Astrocyte (in vitro differentiated cells and primary cell): Measurements from ENCODE around the gene ORM1. TPM values are rescaled to one million over a fixed set of nuclear protein-coding genes. Genes with fewer than 3 reads are reported as not detected.

Experiments used
- DNase-seq: peaks from one replicate; pipeline ENCODE4 v3.0.0-alpha.2; 2010; ENCODE audit warnings: low read depth
- FAIRE-seq: peaks from 2 replicates; lab custom pipeline; 2011; peaks lifted over from hg19 to GRCh38; lab: Jason Lieb, UNC
- H2AFZ ChIP-seq: 2 replicates; pipeline ENCODE4 v1.6.0; 2012; ENCODE audit warnings: low read depth, low read length, inconsistent platforms
- H3K27ac ChIP-seq: 2 replicates; pipeline ENCODE4 v1.5.1; 2011; ENCODE audit warnings: low read depth, low read length, inconsistent platforms
- H3K27me3 ChIP-seq: 2 replicates; pipeline ENCODE4 v1.6.0; 2011; ENCODE audit warnings: low read length, inconsistent platforms; ENCODE audit not compliant: insufficient read depth
- H3K36me3 ChIP-seq: 2 replicates; pipeline ENCODE4 v1.5.1; 2011; ENCODE audit warnings: low read length, inconsistent platforms; ENCODE audit not compliant: insufficient read depth
- H3K4me1 ChIP-seq: 2 replicates; pipeline ENCODE4 v1.5.1; 2011; ENCODE audit warnings: low read length, inconsistent platforms; ENCODE audit not compliant: insufficient read depth
- H3K4me2 ChIP-seq: 2 replicates; pipeline ENCODE4 v1.6.0; 2012; ENCODE audit warnings: low read length, inconsistent platforms
- H3K4me3 ChIP-seq: 2 replicates; pipeline ENCODE4 v1.5.1; 2011; ENCODE audit warnings: low read depth, mild to moderate bottlenecking, low read length, inconsistent platforms; ENCODE audit not compliant: insufficient read depth
- H3K79me2 ChIP-seq: 2 replicates; pipeline ENCODE4 v1.6.0; 2012; ENCODE audit warnings: mild to moderate bottlenecking, low read length, inconsistent platforms; ENCODE audit not compliant: insufficient read depth
- H3K9ac ChIP-seq: 2 replicates; pipeline ENCODE4 v1.6.0; 2012; ENCODE audit warnings: mild to moderate bottlenecking, low read length, inconsistent platforms
- H3K9me3 ChIP-seq: 2 replicates; pipeline ENCODE4 v1.5.1; 2012; ENCODE audit warnings: low read depth, mild to moderate bottlenecking, low read length, inconsistent platforms; ENCODE audit not compliant: insufficient read depth
- H4K20me1 ChIP-seq: 2 replicates; pipeline ENCODE4 v1.6.0; 2012; ENCODE audit warnings: low read length, inconsistent platforms; ENCODE audit not compliant: insufficient read depth
- H3K27ac Mint-ChIP-seq: one replicate; pipeline ENCODE4 v1.8.0; 2021; ENCODE audit warnings: mild to moderate bottlenecking, mixed read lengths; ENCODE audit not compliant: unreplicated experiment
- H3K27me3 Mint-ChIP-seq: one replicate; pipeline ENCODE4 v1.8.0; 2021; ENCODE audit warnings: low read depth, mixed read lengths; ENCODE audit not compliant: unreplicated experiment
- H3K36me3 Mint-ChIP-seq: one replicate; pipeline ENCODE4 v1.8.0; 2021; ENCODE audit warnings: low read depth, mixed read lengths; ENCODE audit not compliant: unreplicated experiment
- H3K4me1 Mint-ChIP-seq: one replicate; pipeline ENCODE4 v1.8.0; 2021; ENCODE audit warnings: low read depth, mixed read lengths; ENCODE audit not compliant: unreplicated experiment
- H3K4me3 Mint-ChIP-seq: one replicate; pipeline ENCODE4 v1.8.0; 2021; ENCODE audit warnings: mild to moderate bottlenecking, moderate library complexity, mixed read lengths; ENCODE audit not compliant: unreplicated experiment
- H3K9me3 Mint-ChIP-seq: one replicate; pipeline ENCODE4 v1.8.0; 2021; ENCODE audit warnings: mild to moderate bottlenecking, mixed read lengths; ENCODE audit not compliant: unreplicated experiment
- CTCF ChIP-seq: IDR thresholded peaks from 2 replicates; pipeline ENCODE4 v1.5.1; 2011; ENCODE audit warnings: low read depth, mild to moderate bottlenecking, inconsistent platforms, low read length, moderate library complexity; ENCODE audit not compliant: insufficient read depth
- EZH2 ChIP-seq: IDR thresholded peaks from 2 replicates; pipeline ENCODE4 v1.6.1; 2012; ENCODE audit warnings: mild to moderate bottlenecking, low read length, inconsistent platforms; ENCODE audit not compliant: insufficient read depth
- total RNA-seq: library from RNA; stranded (reverse); gene quantifications from 2 replicates; pipeline ENCODE4 v1.2.1, GENCODE V29; 2021

The ORM1 gene
- total RNA-seq, 1 donor from 2014 or later: not detected

- H3K4me2 ChIP-seq: peak overlapping the region; percentile 70
- peak; percentile 99 for DNase-seq
- Mint-ChIP-seq H3K4me3 (peak overlapping the region; percentile 42), H3K4me1 (peaks cover 22% of the 10 kb centered on the region), H3K36me3 (peaks cover 36% of the 10 kb centered on the region), H3K27me3 (no peaks in the 10 kb centered on the region), H3K9me3 (no peaks in the 10 kb centered on the region), H3K27ac (peak overlapping the region; percentile 93)
- no peaks in the 10 kb centered on the region for H3K79me2 ChIP-seq
- no peaks in the 10 kb centered on the region for H3K9me3 ChIP-seq
- FAIRE-seq: peak; percentile 80
- H3K27me3 ChIP-seq: no peaks in the 10 kb centered on the region
- TF ChIP-seq EZH2 (no peak), CTCF (no peak)
- no peak overlapping the region for H3K4me3 ChIP-seq
- H3K4me1 ChIP-seq: peaks cover 15% of the 10 kb centered on the region
- peak overlapping the region; percentile 74 for H3K27ac ChIP-seq
- H3K36me3 ChIP-seq: peaks cover 16% of the 10 kb centered on the region
- peak overlapping the region; percentile 60 for H3K9ac ChIP-seq
- no peaks in the 10 kb centered on the region for H4K20me1 ChIP-seq
- H2AFZ ChIP-seq: peak overlapping the region; percentile 32
Measured at GRCh38 chr9:114348906-114349482, 26.1 kb downstream of the ORM1 start.

DNA sequence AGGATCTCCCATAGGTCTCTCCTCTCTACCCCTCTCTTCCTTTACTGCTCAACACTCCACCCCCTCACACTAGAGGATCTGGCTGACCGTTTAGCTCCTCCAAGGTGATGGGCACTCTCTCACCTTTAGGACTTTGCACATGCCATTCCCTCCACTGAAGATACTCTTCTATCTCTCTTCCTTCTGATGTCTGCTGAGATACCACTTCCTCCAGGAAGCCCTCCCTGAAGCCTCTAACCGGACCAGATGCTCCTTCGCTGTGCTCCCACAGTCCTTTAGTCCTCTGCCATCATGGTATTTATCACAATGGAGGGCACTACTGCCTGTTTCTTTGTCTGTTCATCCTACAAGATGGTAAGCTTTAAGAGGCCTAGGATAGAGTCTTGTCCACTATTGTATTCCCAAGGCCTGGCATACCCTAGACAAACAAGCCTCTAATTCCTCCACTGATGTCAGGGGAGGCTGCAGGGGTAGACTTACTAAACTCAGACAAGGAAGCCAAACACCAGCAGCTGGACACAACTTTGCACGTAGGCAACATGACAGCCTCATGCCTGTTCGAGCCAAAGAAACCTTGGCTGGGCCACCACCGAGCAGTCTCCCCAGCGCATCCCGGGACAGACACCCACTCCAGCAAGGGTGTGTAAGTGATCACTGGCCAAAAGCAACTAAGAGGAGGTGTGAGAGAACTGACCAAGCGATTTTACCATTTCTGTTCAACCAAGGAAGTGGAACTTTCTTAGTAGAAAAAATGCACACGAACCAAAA, 27.0 kb downstream of the ORM1 start:
- no peak overlapping the region for H3K4me2 ChIP-seq
- Mint-ChIP-seq H3K4me3 (no peak overlapping the region), H3K27ac (peak overlapping the region; percentile 93), H3K27me3 (no peaks in the 10 kb centered on the region), H3K36me3 (peaks cover 30% of the 10 kb centered on the region), H3K9me3 (no peaks in the 10 kb centered on the region), H3K4me1 (peaks cover 22% of the 10 kb centered on the region)
- peaks cover 15% of the 10 kb centered on the region for H3K4me1 ChIP-seq
- peaks cover 12% of the 10 kb centered on the region for H3K36me3 ChIP-seq
- H3K27me3 ChIP-seq: no peaks in the 10 kb centered on the region
- DNase-seq: no peak
- FAIRE-seq: no peak
- peak overlapping the region; percentile 32 for H3K27ac ChIP-seq
- no peaks in the 10 kb centered on the region for H3K79me2 ChIP-seq
- H3K9me3 ChIP-seq: no peaks in the 10 kb centered on the region
- H3K4me3 ChIP-seq: no peak overlapping the region
- H4K20me1 ChIP-seq: no peaks in the 10 kb centered on the region
- TF ChIP-seq EZH2 (no peak), CTCF (no peak)
- no peak overlapping the region for H2AFZ ChIP-seq
- H3K9ac ChIP-seq: peak overlapping the region; percentile 26
